WTC11 (cell line): ENCODE results near the gene MVP.

Experiments used
- ATF1 ChIP-seq: sonication (generic); formaldehyde crosslinking; IDR thresholded peaks from 2 replicates; pipeline ENCODE4 v1.8.1; 2023; ENCODE audit warnings: mild to moderate bottlenecking, moderate library complexity, missing genetic modification reagents
- ATF2 ChIP-seq: sonication (generic); formaldehyde crosslinking; IDR thresholded peaks from 2 replicates; pipeline ENCODE4 v1.8.1; 2022; ENCODE audit warnings: low read depth, missing genetic modification reagents, borderline replicate concordance
- CREM ChIP-seq: sonication (generic); formaldehyde crosslinking; IDR thresholded peaks from 2 replicates; pipeline ENCODE4 v1.8.1; 2022; ENCODE audit warnings: mild to moderate bottlenecking, missing genetic modification reagents, moderate library complexity
- CTCF ChIP-seq: fragments of 200-600 bp; IDR thresholded peaks from 2 replicates; pipeline ENCODE4 v1.8.0; 2022; ENCODE audit warnings: antibody characterized with exemption
- GABPB1 ChIP-seq: sonication (generic); formaldehyde crosslinking; IDR thresholded peaks from 2 replicates; pipeline ENCODE4 v1.8.1; 2023; ENCODE audit warnings: mild to moderate bottlenecking, missing genetic modification reagents
- MAX ChIP-seq: sonication (generic); formaldehyde crosslinking; IDR thresholded peaks from 2 replicates; pipeline ENCODE4 v1.8.0; 2022; ENCODE audit warnings: mild to moderate bottlenecking, missing genetic modification reagents

- TF ChIP-seq GABPB1 (CRISPR knock-in tag), result no peak
- no peak for TF ChIP-seq CTCF
- no peak for TF ChIP-seq CREM (CRISPR knock-in tag)
- no peak for TF ChIP-seq ATF1 (CRISPR knock-in tag)
- no peak for TF ChIP-seq ATF2 (CRISPR knock-in tag)
- no peak for TF ChIP-seq MAX (CRISPR knock-in tag)
Observed at GRCh38 chr16:29893553-29893952, 73.3 kb downstream of the MVP start.
